Measurements from ENCODE around the gene PPP3R1. TPM values are rescaled to one million over a fixed set of nuclear protein-coding genes. Genes with fewer than 3 reads are reported as not detected.

The PPP3R1 gene
- total and polyA plus RNA-seq, 2 of the 4 experiments (the other 2 are of a cell fraction), result 9.1 to 17.3 TPM

GRCh38 chr2:68258851-68259250 is 6.5 kb upstream of the PPP3R1 start:
- BruUV-seq (replicated peaks), result no TSS peak
- POLR2A ChIA-PET (ENCODE audit: unreplicated experiment), result no interaction called here
- CTCF ChIA-PET, result no interaction called here

More at GRCh38 chr2:68258851-68259250, 6.5 kb upstream of the PPP3R1 start:
- Histone ChIP-seq H2BK15ac (ENCODE audit: low read depth, low read length) (no peak overlapping the region), H4K8ac (ENCODE audit: low read depth in 2 of 2, low read length in 2 of 2) (no peak overlapping the region), H2AK5ac (ENCODE audit: low read depth, low read length) (no peak overlapping the region), H3K4me3 (ENCODE audit: insufficient read depth, low read depth, low read length) (no peak overlapping the region), H3K14ac (replicated peaks; ENCODE audit: low read depth, low read length) (no peak overlapping the region), H3K27me3 (ENCODE audit: control insufficient read depth, insufficient read depth, low read length) (no peaks in the 10 kb centered on the region), H2BK120ac (ENCODE audit: low read depth, low read length) (peak overlapping the region; percentile 68; the same call in 1 of the 2 replicates), H4K5ac (ENCODE audit: low read depth, low read length) (0 out of 2 replicates have a peak overlapping the region, but pooled peaks have one; percentile 59), H2BK20ac (ENCODE audit: low read depth, low read length) (no peak overlapping the region), H3K56ac (ENCODE audit: extremely low read depth, insufficient read depth, low read length) (no peak overlapping the region), H3K9me3 (ENCODE audit: control insufficient read depth, insufficient read depth, low read length) (no peaks in the 10 kb centered on the region), H3K9me1 (ENCODE audit: insufficient read depth, low read length) (peaks cover 6% of the 10 kb centered on the region), H3K36me3 (ENCODE audit: control insufficient read depth, insufficient read depth, low read length) (no peaks in the 10 kb centered on the region), H3K79me1 (ENCODE audit: low read depth in 1 of 2, low read length in 2 of 2) (peaks cover 5 to 23% of the 10 kb centered on the region in 2 experiments), H3K4me1 (ENCODE audit: control insufficient read depth, insufficient read depth, low read length) (peaks cover 12% of the 10 kb centered on the region), H2AK9ac (replicated peaks; ENCODE audit: low read depth, low read length, poor library complexity) (no peak overlapping the region), H3K27ac (ENCODE audit: insufficient read depth, low read length) (peak overlapping the region; percentile 49; the same call in 1 of the 2 replicates), H3K23ac (ENCODE audit: low read depth, low read length) (no peak overlapping the region), H2AFZ (replicated peaks; ENCODE audit: low read length, poor library complexity) (no peak overlapping the region), H4K20me1 (ENCODE audit: insufficient read depth, low read length) (no peaks in the 10 kb centered on the region), H3K4ac (ENCODE audit: low read depth, low read length) (peak overlapping the region; percentile 58; the same call in 1 of the 2 replicates), H3K18ac (ENCODE audit: low read depth, low read length) (no peak overlapping the region), H3K9ac (ENCODE audit: low read depth, low read length) (no peak overlapping the region), H2BK5ac (ENCODE audit: low read depth, low read length, poor library complexity, severe bottlenecking) (peak overlapping the region; percentile 79), H3K4me2 (ENCODE audit: low read depth, low read length) (no peak overlapping the region; the same call in 1 of the 2 replicates), H4K91ac (ENCODE audit: insufficient read depth, low read depth, low read length) (no peak overlapping the region)
- DNase-seq (peak; percentile 33), ATAC-seq (ENCODE audit: low read depth) (peak; percentile 78)
- in situ Hi-C loops (cut with MboI; ENCODE audit: low sequenced_read_pairs), result no loop called here
- dilution Hi-C loops (cut with HindIII; ENCODE audit: low sequenced_read_pairs, unreplicated experiment), result no loop called here
- WGBS, 2 experiments (ENCODE audit: extremely low coverage in 2 of 2, insufficient read length in 1 of 2), result no CpG with 5 or more reads among the region's 2 CpGs
- intact Hi-C loops (cut with micrococcal nuclease), result no loop called here
- TF ChIP-seq RFX5 (IDR thresholded peaks at IDR 0.05; ENCODE audit: low read depth, low read length) (no peak), RAD21 (IDR thresholded peaks at IDR 0.05; ENCODE audit: low read length) (no peak), RCOR1 (IDR thresholded peaks at IDR 0.05; ENCODE audit: insufficient replicate concordance, low read length) (no peak), CTCF (conservative IDR thresholded peaks at IDR 0.05; ENCODE audit: low read depth, low read length) (no peak), USF2 (IDR thresholded peaks at IDR 0.05; ENCODE audit: low read depth, low read length) (no peak), MAFK (IDR thresholded peaks at IDR 0.05; ENCODE audit: low read depth, low read length) (no peak), MAZ (IDR thresholded peaks at IDR 0.05; ENCODE audit: borderline replicate concordance, low read depth, low read length) (no peak), MXI1 (IDR thresholded peaks at IDR 0.05; ENCODE audit: borderline replicate concordance, low read depth, low read length) (no peak), CHD1 (IDR thresholded peaks at IDR 0.05; ENCODE audit: low read depth, low read length) (no peak), POLR2A (IDR thresholded peaks at IDR 0.05; ENCODE audit: low read depth, low read length) (no peak), FOS (IDR thresholded peaks at IDR 0.05; ENCODE audit: low read depth, low read length) (no peak), CEBPB (IDR thresholded peaks at IDR 0.05; ENCODE audit: low read depth, low read length) (no peak), ELK1 (IDR thresholded peaks at IDR 0.05; ENCODE audit: borderline replicate concordance, low read depth, low read length) (no peak)
